NB4 (cell line): ENCODE measurements around the gene HES2.

Experiments
- CTCF ChIP-seq: IDR thresholded peaks from one replicate; pipeline ENCODE4 v1.5.1; 2012; ENCODE audit warnings: low read depth, low read length
- MAX ChIP-seq: IDR thresholded peaks from 2 replicates; pipeline ENCODE4 v1.6.1; 2011; ENCODE audit warnings: low read depth, low read length
- MYC ChIP-seq: IDR thresholded peaks from 2 replicates; pipeline ENCODE4 v1.6.1; 2011; ENCODE audit warnings: low read depth, low read length
- POLR2A ChIP-seq: IDR thresholded peaks from 2 replicates; pipeline ENCODE4 v1.6.1; 2011; ENCODE audit warnings: mild to moderate bottlenecking; ENCODE audit not compliant: insufficient read length; ENCODE audit errors: extremely low read depth

GRCh38 chr1:6373961-6374720, 45.6 kb downstream of the HES2 start:
- TF ChIP-seq POLR2A (no peak), CTCF (no peak), MAX (no peak), MYC (no peak)
